ENCODE measurements around the gene ENPEP.
"Not testable (repeated sequence)": the region's sequence is repeated elsewhere in the genome, so short reads cannot be mapped to it uniquely, and the experiment has no call there.

The ENPEP gene

GRCh38 chr4:110475881-110476818, at the start of gene ENPEP:
ENPEP (plus strand) TSS chr4:110476155; CDS start chr4:110476415, 260 bp downstream.
- Mint-ChIP-seq H3K36me3 (no peaks in the 10 kb centered on the region), H3K4me1 (no peaks in the 10 kb centered on the region), H3K27ac (no peak within 1 kb of the TSS)

DNA sequence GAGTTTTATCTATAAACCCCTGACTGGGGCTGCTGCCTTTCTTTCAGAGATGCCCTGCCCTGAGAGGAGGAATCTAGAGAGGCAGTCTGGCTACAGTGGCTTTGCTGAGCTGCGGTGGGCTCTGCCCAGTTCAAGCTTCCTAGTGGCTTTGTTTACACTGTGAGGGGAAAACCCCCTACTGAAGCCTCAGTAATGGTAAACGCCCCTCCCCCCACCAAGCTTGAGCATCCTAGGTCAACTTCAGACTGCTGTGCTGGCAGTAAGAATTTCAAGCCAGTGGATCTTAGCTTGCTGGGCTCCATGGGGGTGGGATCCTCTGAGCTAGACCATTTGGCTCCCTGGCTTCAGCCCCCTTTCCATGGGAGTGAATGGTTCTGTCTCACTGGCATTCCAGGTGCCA, 44.1 kb upstream of the ENPEP start:
- not testable (repeated sequence) for DNase-seq; H3K36me3 Mint-ChIP-seq; H3K27ac Mint-ChIP-seq; H3K4me1 Mint-ChIP-seq; ATAC-seq (replicated peaks); H3K4me3 Mint-ChIP-seq
- peaks cover 0 to 17% of the 10 kb centered on the region in 2 donors for H3K27me3 Mint-ChIP-seq
- peaks cover 5 to 15% of the 10 kb centered on the region in 2 donors for H3K9me3 Mint-ChIP-seq

More at GRCh38 chr4:110475881-110476818, at the start of gene ENPEP:
- Mint-ChIP-seq H3K9me3 (no peaks in the 10 kb centered on the region), H3K4me3 (no peak within 1 kb of the TSS), H3K27me3 (peaks cover 25 to 28% of the 10 kb centered on the region in 2 donors)
- DNase-seq (no peak), ATAC-seq (replicated peaks) (no peak)

DNA sequence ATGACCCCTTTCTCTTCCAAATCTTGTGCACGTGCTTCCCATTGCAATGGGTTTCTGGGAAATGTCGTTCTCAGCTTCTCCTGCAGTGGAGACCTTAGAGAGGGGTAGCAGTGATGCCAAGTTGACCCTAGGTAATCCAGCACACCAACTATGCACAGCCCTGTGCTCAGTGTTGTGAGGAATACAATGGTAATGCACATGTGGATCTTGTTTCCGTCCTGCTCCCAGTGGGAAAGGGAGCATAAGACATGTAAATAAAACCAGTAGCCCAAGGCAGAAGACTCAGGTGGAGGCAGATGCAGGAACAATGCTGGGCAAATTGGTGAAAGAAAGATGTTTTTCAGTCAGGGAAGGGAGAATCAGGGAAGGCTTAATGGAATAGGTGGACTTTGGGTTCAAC, 38.7 kb upstream of the ENPEP start:
- not testable (repeated sequence) for H3K27me3 Mint-ChIP-seq; H3K4me1 Mint-ChIP-seq; H3K9me3 Mint-ChIP-seq; H3K4me3 Mint-ChIP-seq; DNase-seq; H3K27ac Mint-ChIP-seq; ATAC-seq (replicated peaks); H3K36me3 Mint-ChIP-seq

DNA sequence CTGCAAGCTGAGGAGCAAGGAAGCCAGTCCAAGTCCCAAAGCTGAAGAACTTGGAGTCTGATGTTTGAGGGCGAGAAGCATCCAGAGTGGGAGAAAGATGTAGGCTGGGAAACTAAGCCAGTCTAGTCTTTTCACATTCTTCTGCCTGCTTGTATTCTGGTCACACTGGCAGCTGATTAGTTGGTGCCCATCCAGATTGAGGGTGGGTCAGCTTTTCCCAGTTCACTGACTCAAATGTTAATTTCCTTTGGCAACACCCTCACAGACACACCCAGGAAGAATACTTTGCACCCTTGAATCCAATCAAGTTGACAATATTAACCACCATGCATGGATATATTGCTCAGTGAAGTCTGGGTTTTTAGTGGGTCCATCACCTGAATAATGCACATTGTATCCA, 36.7 kb upstream of the ENPEP start:
- DNase-seq: not testable (repeated sequence)
- peaks cover 3 to 17% of the 10 kb centered on the region in 2 donors for H3K27me3 Mint-ChIP-seq

GRCh38 chr4:110442309-110442708, 33.6 kb upstream of the ENPEP start:
- peaks cover 0 to 1% of the 10 kb centered on the region in 2 donors for H3K36me3 Mint-ChIP-seq

More for the DNA sequence above, 36.7 kb upstream of the ENPEP start:
- not testable (repeated sequence) for H3K27ac Mint-ChIP-seq; H3K4me3 Mint-ChIP-seq; H3K9me3 Mint-ChIP-seq; H3K4me1 Mint-ChIP-seq; ATAC-seq (replicated peaks); H3K36me3 Mint-ChIP-seq

GRCh38 chr4:110442788-110443187, 33.2 kb upstream of the ENPEP start:
- ATAC-seq (replicated peaks): no peak
- no peak overlapping the region for H3K27ac Mint-ChIP-seq
- no peak for DNase-seq
- no peaks in the 10 kb centered on the region for H3K4me1 Mint-ChIP-seq
- H3K36me3 Mint-ChIP-seq: peaks cover 0 to 1% of the 10 kb centered on the region in 2 donors
- H3K27me3 Mint-ChIP-seq: peaks cover 0 to 17% of the 10 kb centered on the region in 2 donors
- no peaks in the 10 kb centered on the region for H3K9me3 Mint-ChIP-seq
- no peak overlapping the region for H3K4me3 Mint-ChIP-seq

More at GRCh38 chr4:110442309-110442708, 33.6 kb upstream of the ENPEP start:
- ATAC-seq (replicated peaks) (no peak), DNase-seq (no peak)
- Mint-ChIP-seq H3K27me3 (peaks cover 2 to 17% of the 10 kb centered on the region in 2 donors), H3K4me3 (no peak overlapping the region), H3K27ac (no peak overlapping the region), H3K4me1 (no peaks in the 10 kb centered on the region), H3K9me3 (no peaks in the 10 kb centered on the region)

- H3K4me3 Mint-ChIP-seq: no peak overlapping the region
- ATAC-seq (replicated peaks): no peak
- no peak overlapping the region for H3K27ac Mint-ChIP-seq
- no peaks in the 10 kb centered on the region for H3K9me3 Mint-ChIP-seq
- no peaks in the 10 kb centered on the region for H3K36me3 Mint-ChIP-seq
- no peak for DNase-seq
- no peaks in the 10 kb centered on the region for H3K27me3 Mint-ChIP-seq
- H3K4me1 Mint-ChIP-seq: peaks cover 0 to 5% of the 10 kb centered on the region in 2 donors
Observed at GRCh38 chr4:110449947-110450346, 26.0 kb upstream of the ENPEP start.

- Mint-ChIP-seq H3K9me3 (no peaks in the 10 kb centered on the region), H3K27me3 (peaks cover 0 to 8% of the 10 kb centered on the region in 2 donors), H3K4me3 (no peak overlapping the region), H3K27ac (no peak overlapping the region), H3K36me3 (no peaks in the 10 kb centered on the region), H3K4me1 (peaks cover 0 to 5% of the 10 kb centered on the region in 2 donors)
- ATAC-seq (replicated peaks) (peak in 1 of 2 donors; percentile 29), DNase-seq (no peak)
Observed at GRCh38 chr4:110452546-110452945, 23.4 kb upstream of the ENPEP start.

DNA sequence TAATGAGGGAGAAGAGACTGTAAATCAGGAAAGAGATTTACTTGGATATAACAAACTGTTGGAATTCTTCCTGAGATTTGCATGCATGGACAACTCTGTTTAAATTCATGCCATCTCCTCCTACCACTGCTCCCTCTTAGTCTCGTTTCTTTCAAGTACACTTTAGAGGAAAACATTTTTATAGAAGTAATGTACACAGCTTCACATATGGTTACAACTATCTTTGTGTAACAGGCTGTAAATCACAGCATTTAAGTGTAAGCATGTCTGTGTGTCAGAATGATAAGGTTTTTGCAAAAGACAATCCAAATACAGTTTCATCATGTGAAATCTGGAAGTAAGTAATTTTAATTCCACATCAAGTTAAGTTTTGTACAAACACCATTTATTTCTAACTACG, 21.5 kb upstream of the ENPEP start:
- Mint-ChIP-seq H3K27me3 (peaks cover 4 to 8% of the 10 kb centered on the region in 2 donors), H3K9me3 (no peaks in the 10 kb centered on the region), H3K36me3 (no peaks in the 10 kb centered on the region), H3K4me1 (peaks cover 0 to 5% of the 10 kb centered on the region in 2 donors), H3K4me3 (no peak overlapping the region), H3K27ac (no peak overlapping the region)
- no peak for DNase-seq
- no peak for ATAC-seq (replicated peaks)

- DNase-seq (no peak), ATAC-seq (replicated peaks) (no peak)
- H3K9me3 Mint-ChIP-seq: no peaks in the 10 kb centered on the region
- H3K27me3 Mint-ChIP-seq: peaks cover 4 to 13% of the 10 kb centered on the region in 2 donors
- H3K36me3 Mint-ChIP-seq: no peaks in the 10 kb centered on the region
- no peak overlapping the region for H3K27ac Mint-ChIP-seq
- H3K4me3 Mint-ChIP-seq: no peak overlapping the region
- no peaks in the 10 kb centered on the region for H3K4me1 Mint-ChIP-seq
Observed at GRCh38 chr4:110458494-110459266, 17.3 kb upstream of the ENPEP start.

DNA sequence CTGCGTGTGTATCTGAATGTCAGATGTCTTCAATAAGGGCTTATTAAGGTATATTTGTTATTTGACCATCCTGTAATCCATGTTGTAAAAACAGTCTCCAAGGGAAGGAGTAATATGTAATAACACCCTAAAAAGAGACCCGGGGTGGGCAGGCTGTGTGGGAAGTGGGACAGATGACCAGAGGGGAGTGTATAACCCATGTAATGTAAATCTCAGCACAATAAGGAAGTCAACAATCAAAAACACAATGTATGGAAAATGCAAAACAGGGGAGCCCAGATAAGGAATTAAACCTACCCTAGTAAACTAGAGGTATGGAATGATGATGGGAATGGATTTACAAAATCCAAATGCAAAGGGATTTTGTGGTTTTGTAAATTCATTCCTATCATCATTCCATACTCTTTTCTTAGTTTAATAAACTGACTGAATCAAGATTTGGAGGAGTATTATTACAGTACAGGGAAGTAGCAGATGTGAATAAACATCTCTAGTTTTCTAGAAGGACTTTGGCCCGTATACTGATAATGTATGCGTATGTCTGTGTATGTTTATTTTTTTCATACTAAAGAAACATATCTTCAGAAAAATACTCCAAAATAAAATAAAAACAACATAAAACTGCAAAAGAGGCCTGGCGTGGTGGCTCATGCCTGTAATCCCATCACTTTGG, 15.7 kb upstream of the ENPEP start:
- H3K4me1 Mint-ChIP-seq: no peaks in the 10 kb centered on the region
- no peaks in the 10 kb centered on the region for H3K9me3 Mint-ChIP-seq
- no peak for DNase-seq
- H3K4me3 Mint-ChIP-seq: no peak overlapping the region
- no peak overlapping the region for H3K27ac Mint-ChIP-seq
- peaks cover 4 to 13% of the 10 kb centered on the region in 2 donors for H3K27me3 Mint-ChIP-seq
- no peak for ATAC-seq (replicated peaks)
- no peaks in the 10 kb centered on the region for H3K36me3 Mint-ChIP-seq

DNA sequence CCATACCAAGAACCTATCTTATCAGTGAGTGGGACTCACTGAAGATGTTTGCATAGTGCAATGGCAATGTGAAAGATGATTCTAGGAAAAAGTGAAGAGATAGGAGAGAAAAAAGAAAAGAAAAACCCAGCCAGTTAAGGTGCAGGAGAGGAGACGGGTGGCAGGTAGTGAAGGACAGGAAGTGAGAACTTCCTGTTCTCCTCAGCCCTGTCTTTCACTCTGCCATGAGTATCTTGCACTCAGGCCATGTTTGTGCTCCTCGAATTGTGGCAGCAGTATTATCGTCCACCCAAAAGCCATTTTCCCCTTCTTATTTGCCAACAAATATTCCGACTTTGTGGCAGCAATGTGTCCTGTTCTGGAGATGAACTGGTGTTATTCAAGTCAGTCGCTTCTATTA, 8.6 kb upstream of the ENPEP start:
- DNase-seq (no peak), ATAC-seq (replicated peaks) (no peak)
- Mint-ChIP-seq H3K4me3 (no peak overlapping the region), H3K27me3 (peaks cover 0 to 8% of the 10 kb centered on the region in 2 donors), H3K4me1 (peaks cover 0 to 4% of the 10 kb centered on the region in 2 donors), H3K9me3 (peaks cover 3 to 7% of the 10 kb centered on the region in 2 donors), H3K36me3 (no peaks in the 10 kb centered on the region), H3K27ac (no peak overlapping the region)

DNA sequence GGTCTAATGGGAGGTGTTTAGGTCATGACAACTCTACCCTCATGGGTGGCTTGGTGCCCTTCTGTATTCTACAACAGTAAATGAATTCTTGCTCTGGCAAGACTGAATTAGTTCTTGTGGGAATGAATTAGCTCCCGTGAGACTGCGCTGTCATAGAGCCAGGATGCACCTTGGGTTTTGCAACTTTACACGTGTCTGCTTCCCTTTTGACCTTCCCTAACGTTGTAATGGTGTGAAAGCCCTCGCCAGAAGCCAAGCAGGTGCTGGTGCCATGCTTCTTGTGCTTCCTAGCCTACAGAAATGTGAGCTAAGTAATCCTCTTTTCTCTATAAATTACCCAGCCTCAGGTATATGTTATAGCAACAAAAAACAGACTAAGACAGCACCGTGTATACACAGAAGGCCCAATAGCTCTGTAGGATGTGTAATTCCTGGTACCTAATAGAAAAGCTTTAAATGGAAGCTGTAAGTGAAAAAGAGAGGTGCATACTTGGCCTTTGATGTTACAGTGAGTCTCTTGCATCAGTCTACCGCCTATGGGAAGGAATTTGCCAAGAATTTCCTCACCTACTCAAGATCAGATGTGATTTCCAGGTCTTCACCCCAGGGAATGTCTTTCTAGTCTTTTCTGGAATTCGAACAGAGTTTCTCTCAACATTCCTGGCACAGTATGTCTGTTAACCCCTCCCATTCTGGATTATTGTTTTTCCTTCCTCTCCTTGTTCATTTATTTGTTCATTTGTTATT, 3.2 kb upstream of the ENPEP start:
- H3K4me1 Mint-ChIP-seq: no peaks in the 10 kb centered on the region
- peaks cover 15 to 20% of the 10 kb centered on the region in 2 donors for H3K27me3 Mint-ChIP-seq
- H3K9me3 Mint-ChIP-seq: peaks cover 3 to 7% of the 10 kb centered on the region in 2 donors
- no peaks in the 10 kb centered on the region for H3K36me3 Mint-ChIP-seq
- H3K4me3 Mint-ChIP-seq: no peak overlapping the region
- ATAC-seq (replicated peaks) (no peak), DNase-seq (no peak)
- H3K27ac Mint-ChIP-seq: no peak overlapping the region
